ENCODE measurements around the gene GUK1. TPM values are rescaled to one million over a fixed set of nuclear protein-coding genes. Genes with fewer than 3 reads are reported as not detected.
A peak's percentile ranks its signal among the peaks of the same experiment; 100 is the strongest.

Gene GUK1
- total RNA-seq, 2 donors from 2014 or later = 206 to 293 TPM

DNA sequence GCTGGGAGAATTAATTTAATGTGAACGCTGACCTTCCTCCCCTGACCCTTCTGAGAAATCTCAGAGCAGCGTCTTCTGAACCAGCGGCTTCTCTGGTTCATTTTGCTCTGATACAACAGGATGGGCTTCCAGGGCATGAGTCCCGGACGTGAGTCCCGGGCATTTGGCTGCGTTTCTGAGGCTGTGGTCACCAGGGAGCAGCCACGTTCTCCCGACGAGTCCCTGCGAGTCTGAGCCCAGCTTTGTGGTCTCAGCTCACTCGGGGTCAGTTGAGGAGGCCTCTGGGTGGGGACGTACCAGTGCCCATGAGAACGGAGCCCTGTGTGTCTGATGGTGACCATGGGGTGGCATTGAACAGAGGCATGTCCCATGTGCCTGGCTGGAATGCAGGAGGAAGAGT lies 50.1 kb downstream of the GUK1 start:
- Mint-ChIP-seq H3K27ac (no peak overlapping the region), H3K9me3 (no peaks in the 10 kb centered on the region), H3K36me3 (no peaks in the 10 kb centered on the region)
- ATAC-seq (no peak), DNase-seq (ENCODE audit: low spot score in 2 of 2) (no peak)

DNA sequence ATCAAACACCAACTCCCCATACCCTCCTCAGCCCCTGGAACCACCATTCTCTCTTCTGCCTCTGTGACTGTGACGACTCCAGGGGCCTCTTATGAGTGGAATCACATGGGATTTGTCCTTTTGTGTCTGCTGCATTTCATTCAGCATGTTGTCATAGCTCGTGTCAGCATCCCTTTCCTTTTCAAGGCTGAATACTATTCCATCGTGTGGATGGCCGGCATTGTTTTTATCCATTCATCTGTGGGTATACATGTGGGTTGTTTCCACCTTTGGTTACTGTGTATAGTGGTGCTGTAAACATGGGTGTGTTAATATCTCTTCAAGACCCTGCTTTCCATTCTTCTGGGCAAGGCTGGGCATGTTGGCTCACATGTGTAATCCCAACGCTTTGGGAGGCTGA lies 50.7 kb downstream of the GUK1 start:
- H3K9me3 Mint-ChIP-seq = no peaks in the 10 kb centered on the region
- H3K36me3 Mint-ChIP-seq = no peaks in the 10 kb centered on the region
- no peak for DNase-seq (ENCODE audit: low spot score in 2 of 2)
- peak overlapping the region in 1 of 2 donors; percentile 56 for H3K27ac Mint-ChIP-seq
- ATAC-seq = no peak

DNA sequence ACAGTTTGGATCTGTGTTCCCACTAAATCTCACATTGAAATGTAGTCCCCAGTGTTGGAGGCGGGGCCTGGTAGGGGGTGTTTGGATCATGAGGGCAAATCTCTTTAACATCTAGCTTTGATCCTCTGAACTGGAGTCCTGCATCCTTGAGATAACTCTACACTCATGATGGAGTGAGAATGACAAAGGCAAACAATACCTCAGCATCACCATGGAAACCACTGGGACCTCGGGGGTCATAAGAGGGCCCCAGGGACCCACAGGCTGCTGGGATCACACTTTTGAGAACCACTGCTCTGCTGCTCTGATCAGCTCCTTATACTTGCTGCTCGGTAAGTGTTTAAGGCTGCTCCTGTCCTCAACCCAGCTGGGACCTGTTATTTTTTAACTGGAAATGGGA lies 54.4 kb downstream of the GUK1 start:
- Mint-ChIP-seq H3K27ac (no peak overlapping the region), H3K36me3 (peaks cover 11% of the 10 kb centered on the region in 2 donors), H3K9me3 (peaks cover 8% of the 10 kb centered on the region in 2 donors)
- DNase-seq (ENCODE audit: low spot score in 2 of 2) (no peak), ATAC-seq (no peak)

DNA sequence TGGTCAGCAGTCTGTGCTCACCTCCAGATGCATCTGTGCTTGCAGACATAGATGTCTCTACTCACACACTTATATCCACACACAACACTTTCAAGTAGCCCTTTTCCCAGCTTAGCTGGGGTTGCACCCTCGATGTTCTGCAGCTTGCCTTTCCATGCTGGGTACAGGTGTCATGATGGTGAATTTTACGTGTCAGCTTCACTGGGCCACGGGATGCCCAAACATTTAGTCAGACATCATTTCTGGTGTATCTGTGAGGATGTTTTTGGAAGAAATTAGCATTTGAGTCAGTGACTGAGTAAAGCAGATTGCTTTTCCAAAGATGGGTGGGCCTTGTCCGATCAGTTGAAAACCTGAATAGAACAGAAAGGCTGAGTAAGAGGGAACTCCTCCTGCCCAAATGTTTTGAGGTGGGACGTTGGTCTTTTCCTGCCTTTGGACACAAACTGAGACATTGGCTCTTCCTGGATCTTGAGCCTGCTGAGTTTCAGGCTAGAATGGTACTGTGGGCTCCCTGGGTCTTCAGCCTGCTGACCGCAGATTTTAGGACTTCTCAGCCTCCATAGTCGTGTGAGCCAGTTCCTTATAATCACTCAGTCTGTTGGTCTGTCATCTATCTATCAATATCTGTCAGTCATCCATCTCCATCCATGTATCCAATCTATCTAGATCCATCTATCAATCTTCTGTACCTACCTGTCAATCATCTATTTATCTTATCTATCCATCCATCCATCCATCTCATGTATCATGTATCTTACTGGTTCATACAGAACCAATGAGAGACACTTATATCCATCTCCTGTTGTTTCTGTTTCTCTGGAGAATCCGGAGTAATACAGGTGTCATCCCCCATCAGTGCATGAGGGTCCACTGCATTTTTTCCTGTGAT lies 55.1 kb downstream of the GUK1 start:
- Mint-ChIP-seq H3K36me3 (peaks cover 15 to 16% of the 10 kb centered on the region in 2 donors), H3K9me3 (peaks cover 9 to 12% of the 10 kb centered on the region in 2 donors), H3K27ac (no peak overlapping the region)
- DNase-seq (ENCODE audit: low spot score in 2 of 2) (no peak), ATAC-seq (no peak)

DNA sequence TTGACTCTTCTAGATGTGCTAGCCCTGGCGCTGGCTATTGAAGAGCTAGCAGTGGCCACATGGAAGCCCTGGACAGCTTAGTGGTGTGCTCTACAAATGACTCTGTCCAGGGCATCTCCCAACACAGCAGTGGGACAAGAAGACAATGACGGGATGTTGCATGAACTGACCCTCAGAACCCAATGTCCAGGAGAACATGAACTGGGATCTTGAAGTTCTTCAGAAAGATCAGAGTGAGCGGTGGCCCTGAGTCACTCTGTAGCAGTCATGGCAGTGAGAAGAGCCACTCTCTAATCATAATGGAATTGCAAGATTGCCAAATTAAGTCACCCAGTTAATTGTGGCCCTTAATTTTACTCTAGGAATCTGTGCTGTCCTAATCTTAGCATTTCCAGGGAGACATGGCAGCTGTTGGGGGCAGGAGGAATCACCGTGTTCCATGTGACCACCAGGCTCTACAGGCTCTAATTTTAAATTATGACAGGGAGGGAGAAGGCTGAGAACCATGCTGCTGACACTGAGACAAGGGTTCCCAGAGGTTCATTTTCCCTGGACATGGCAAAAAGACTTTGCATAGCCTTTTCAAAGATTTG lies 57.6 kb downstream of the GUK1 start:
- no peak for ATAC-seq
- peaks cover 9 to 16% of the 10 kb centered on the region in 2 donors for H3K9me3 Mint-ChIP-seq
- no peak overlapping the region for H3K27ac Mint-ChIP-seq
- peaks cover 15 to 16% of the 10 kb centered on the region in 2 donors for H3K36me3 Mint-ChIP-seq
- no peak for DNase-seq (ENCODE audit: low spot score in 2 of 2)

Other genes starting within 250 kb of the GUK1 start
- not detected for gene WNT9A, start 192.3 kb upstream of the GUK1 start, total RNA-seq
- gene WNT3A, start 133.3 kb upstream of the GUK1 start, total RNA-seq = under 1 TPM in 1 of 2 donors, not detected in 1; 0.08 TPM
- gene ARF1, start 57.6 kb upstream of the GUK1 start, total RNA-seq = 100 to 1,000 TPM; 308 to 333 TPM
- gene C1orf35, start 37.0 kb upstream of the GUK1 start, total RNA-seq = 10 to 100 TPM; 17.6 to 19.4 TPM
- gene MRPL55, start 31.0 kb upstream of the GUK1 start, total RNA-seq = 10 to 100 TPM; 50.6 to 52.5 TPM
- gene GJC2, start 9.7 kb downstream of the GUK1 start, total RNA-seq = under 1 TPM; 0.16 to 0.86 TPM
- 10 to 100 TPM in 1 of 2 donors, 1 to 10 TPM in 1; 3.2 to 12.8 TPM for gene IBA57, start 25.5 kb downstream of the GUK1 start, total RNA-seq
- gene OBSCN, start 67.8 kb downstream of the GUK1 start, total RNA-seq = 10 to 100 TPM; 20.8 to 37.5 TPM